Measurements from ENCODE around the gene IGSF21. TPM values are rescaled to one million over a fixed set of nuclear protein-coding genes. Genes with fewer than 3 reads are reported as not detected.

Gene IGSF21
- total RNA-seq, 1 donor from 2014 or later: 2.4 TPM

GRCh38 chr1:18077657-18078215, 29.9 kb upstream of the IGSF21 start:
- Histone ChIP-seq H3K36me3 (no peaks in the 10 kb centered on the region), H3K4me1 (no peaks in the 10 kb centered on the region), H3K27me3 (no peaks in the 10 kb centered on the region), H3K4me3 (no peak overlapping the region), H3K9me3 (no peaks in the 10 kb centered on the region), H3K27ac (no peak overlapping the region)
- TF ChIP-seq CTCF (IDR thresholded peaks at IDR 0.05): no peak
- DNase-seq (ENCODE audit: low spot score in 2 of 2): no peak
- intact Hi-C loops (cut with DNase I): no loop called here

- no peaks in the 10 kb centered on the region for H3K27me3 ChIP-seq
- H3K9me3 ChIP-seq: no peaks in the 10 kb centered on the region
- intact Hi-C loops (cut with DNase I): no loop called here
- H3K4me1 ChIP-seq: no peaks in the 10 kb centered on the region
- no peak overlapping the region for H3K4me3 ChIP-seq
- H3K27ac ChIP-seq: no peak overlapping the region
- DNase-seq (ENCODE audit: low spot score in 2 of 2): no peak
- TF ChIP-seq CTCF (IDR thresholded peaks at IDR 0.05): no peak
- no peaks in the 10 kb centered on the region for H3K36me3 ChIP-seq
These were observed 27.5 kb upstream of the IGSF21 start for GRCh38 chr1:18079941-18080735.

GRCh38 chr1:18085387-18086074, 22.1 kb upstream of the IGSF21 start:
- no peak for DNase-seq (ENCODE audit: low spot score in 2 of 2)
- H3K27me3 ChIP-seq: no peaks in the 10 kb centered on the region
- no peaks in the 10 kb centered on the region for H3K4me1 ChIP-seq
- H3K4me3 ChIP-seq: no peak overlapping the region
- no peaks in the 10 kb centered on the region for H3K36me3 ChIP-seq
- no peak overlapping the region for H3K27ac ChIP-seq
- intact Hi-C loops (cut with DNase I): no loop called here
- no peaks in the 10 kb centered on the region for H3K9me3 ChIP-seq
- no peak for TF ChIP-seq CTCF (IDR thresholded peaks at IDR 0.05)

GRCh38 chr1:18088077-18088594, 19.5 kb upstream of the IGSF21 start:
- Histone ChIP-seq H3K27me3 (no peaks in the 10 kb centered on the region), H3K4me1 (peaks cover 0 to 4% of the 10 kb centered on the region in 2 donors), H3K27ac (no peak overlapping the region), H3K36me3 (no peaks in the 10 kb centered on the region), H3K9me3 (no peaks in the 10 kb centered on the region), H3K4me3 (no peak overlapping the region)
- intact Hi-C loops (cut with DNase I): no loop called here
- no peak for TF ChIP-seq CTCF (IDR thresholded peaks at IDR 0.05)
- DNase-seq (ENCODE audit: low spot score in 2 of 2): no peak

- Histone ChIP-seq H3K27ac (no peak overlapping the region), H3K27me3 (no peaks in the 10 kb centered on the region), H3K4me3 (no peak overlapping the region), H3K4me1 (peaks cover 0 to 4% of the 10 kb centered on the region in 2 donors), H3K9me3 (no peaks in the 10 kb centered on the region), H3K36me3 (no peaks in the 10 kb centered on the region)
- TF ChIP-seq CTCF (IDR thresholded peaks at IDR 0.05): no peak
- intact Hi-C loops (cut with DNase I): no loop called here
- no peak for DNase-seq (ENCODE audit: low spot score in 2 of 2)
These were observed 18.1 kb upstream of the IGSF21 start for GRCh38 chr1:18089488-18089887.
